Sigmoid colon (tissue), 7 donors: Measurements from ENCODE around the gene CPNE6. TPM values are rescaled to one million over a fixed set of nuclear protein-coding genes. Genes with fewer than 3 reads are reported as not detected.

Source experiments
- DNase-seq: peaks from one replicate; pipeline ENCODE4 v3.0.0-alpha.2; 2019
- H3K27ac ChIP-seq, 4 donors: fragments of 200-600 bp; sonication (generic); one replicate each; pipeline ENCODE4 v1.5.1; 2016 to 2019; ENCODE audit warnings: mild to moderate bottlenecking in 1 of 4
- H3K27me3 ChIP-seq, 3 donors: fragments of 200-600 bp; sonication (generic); one replicate each; pipeline ENCODE4 v1.5.1; 2019; ENCODE audit warnings: mild to moderate bottlenecking in 1 of 3
- H3K36me3 ChIP-seq, 4 donors: fragments of 200-600 bp; sonication (generic); one replicate each; pipeline ENCODE4 v1.5.1; 2016 to 2019
- H3K4me1 ChIP-seq, 4 donors: fragments of 200-600 bp; sonication (generic); one replicate each; pipeline ENCODE4 v1.5.1; 2017 to 2019
- H3K4me3 ChIP-seq, 4 donors: fragments of 200-600 bp; sonication (generic); one replicate each; pipeline ENCODE4 v1.5.1; 2017 to 2019; ENCODE audit warnings: mild to moderate bottlenecking in 2 of 4, moderate library complexity in 1 of 4
- H3K9me3 ChIP-seq, 4 donors: fragments of 200-600 bp in 3 of 4; sonication (generic) in 3 of 4; one replicate each; pipeline versions ENCODE4 v1.5.1 to v1.6.1; 2013 to 2019
- EP300 ChIP-seq, 4 donors: sonication (generic); formaldehyde crosslinking; IDR thresholded peaks; one replicate each; pipeline ENCODE4 v1.6.1; 2017; ENCODE audit warnings: antibody characterized with exemption in 4 of 4
- POLR2A ChIP-seq, 2 donors: fragments of 450-650 bp; IDR thresholded peaks; one replicate each; pipeline ENCODE4 v1.6.1; 2016; ENCODE audit warnings: antibody characterized with exemption in 2 of 2, mild to moderate bottlenecking in 2 of 2, moderate library complexity in 2 of 2
- POLR2AphosphoS5 ChIP-seq, 4 donors: sonication (generic); formaldehyde crosslinking; IDR thresholded peaks; one replicate each; pipeline ENCODE4 v1.6.1; 2017; ENCODE audit warnings: antibody characterized with exemption in 4 of 4
- WGBS, 2 donors: extraction: QIAGEN DNeasy Blood & Tissue Kit; methylation state at CpG; one replicate each; pipeline ENCODE4 v1.1.7; 2013; 5-methylcytosine and 5-hydroxymethylcytosine counted together
- intact Hi-C: fragments of 100-400 bp; cut with DNase I; formaldehyde crosslinking; loops from one replicate; pipeline ENCODE4 v1.15.1; 2023
- polyA plus RNA-seq, 3 donors: library from polyadenylated mRNA; stranded (reverse); fragments of 200-250 nt; gene quantifications; one replicate each; pipeline ENCODE4 v1.2.3, GENCODE V29; 2013
- total RNA-seq, 4 donors: library from RNA; depleted of rRNA; stranded (reverse); fragments of >200 nt; gene quantifications; one replicate each; pipeline ENCODE4 v1.1.0, GENCODE V29; 2016
- TF ChIP-seq, protein P1 (sequence below), 4 experiments: fragments of 450-650 bp in 3 of 4; fragments of 200-600 bp in 1 of 4; IDR thresholded peaks; one replicate each; pipeline ENCODE4 v1.5.1; 2016 to 2019; ENCODE audit warnings: antibody characterized with exemption in 4 of 4, mild to moderate bottlenecking in 3 of 4, moderate library complexity in 2 of 4
- donor health status: healthy with polysubstance abuse.
- donor health status: Bipolar disorder and iron deficiency.
- donor health status: healthy.

Gene CPNE6
- total and polyA plus RNA-seq, 7 donors: 0.42 to 3.3 (median 2.3) TPM; not detected in 3

DNA sequence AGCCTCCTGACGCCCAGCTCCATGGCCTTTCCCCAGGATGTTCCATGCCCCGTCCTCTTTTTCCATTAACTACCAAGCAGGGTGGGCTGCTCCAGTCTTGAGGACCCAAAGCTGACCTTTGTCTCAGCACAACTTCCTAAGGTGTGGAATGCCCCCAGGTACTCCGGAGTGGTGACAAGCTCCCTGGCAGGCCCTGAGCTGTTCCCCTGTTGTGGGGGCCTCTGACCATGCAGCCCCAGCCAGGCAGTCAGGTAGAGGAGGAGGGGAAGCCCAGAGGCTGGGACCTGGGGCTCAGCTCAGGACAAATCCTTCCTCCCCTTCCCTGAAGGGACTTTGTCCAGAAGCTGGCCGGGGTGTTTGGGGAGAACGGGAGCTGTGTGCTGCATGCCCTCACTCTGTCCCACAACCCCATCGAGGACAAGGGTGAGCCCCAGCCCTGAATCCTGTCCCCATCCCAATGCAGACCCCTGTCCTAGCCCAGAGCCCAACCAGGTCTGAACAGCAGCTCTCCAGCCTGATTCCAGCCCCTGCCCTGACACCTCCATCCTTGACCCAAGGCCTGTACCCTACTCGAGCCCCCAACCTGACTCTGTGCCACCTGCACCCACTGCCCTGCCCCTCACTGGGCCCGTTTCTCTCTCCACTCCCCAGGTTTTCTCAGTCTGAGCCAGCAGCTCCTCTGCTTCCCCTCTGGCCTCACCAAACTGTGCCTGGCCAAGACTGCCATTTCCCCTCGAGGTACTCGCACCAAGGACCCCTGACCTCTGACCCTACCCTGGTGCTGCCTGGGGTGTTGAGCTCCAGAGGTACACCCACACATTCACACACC lies 15.2 kb upstream of the CPNE6 start:
- intact Hi-C loops: no loop called here
- TF ChIP-seq POLR2AphosphoS5 (IDR thresholded peaks at IDR 0.05) (no peak), POLR2A (IDR thresholded peaks at IDR 0.05) (no peak), EP300 (IDR thresholded peaks at IDR 0.05) (no peak)
- TF ChIP-seq, protein P1, sequence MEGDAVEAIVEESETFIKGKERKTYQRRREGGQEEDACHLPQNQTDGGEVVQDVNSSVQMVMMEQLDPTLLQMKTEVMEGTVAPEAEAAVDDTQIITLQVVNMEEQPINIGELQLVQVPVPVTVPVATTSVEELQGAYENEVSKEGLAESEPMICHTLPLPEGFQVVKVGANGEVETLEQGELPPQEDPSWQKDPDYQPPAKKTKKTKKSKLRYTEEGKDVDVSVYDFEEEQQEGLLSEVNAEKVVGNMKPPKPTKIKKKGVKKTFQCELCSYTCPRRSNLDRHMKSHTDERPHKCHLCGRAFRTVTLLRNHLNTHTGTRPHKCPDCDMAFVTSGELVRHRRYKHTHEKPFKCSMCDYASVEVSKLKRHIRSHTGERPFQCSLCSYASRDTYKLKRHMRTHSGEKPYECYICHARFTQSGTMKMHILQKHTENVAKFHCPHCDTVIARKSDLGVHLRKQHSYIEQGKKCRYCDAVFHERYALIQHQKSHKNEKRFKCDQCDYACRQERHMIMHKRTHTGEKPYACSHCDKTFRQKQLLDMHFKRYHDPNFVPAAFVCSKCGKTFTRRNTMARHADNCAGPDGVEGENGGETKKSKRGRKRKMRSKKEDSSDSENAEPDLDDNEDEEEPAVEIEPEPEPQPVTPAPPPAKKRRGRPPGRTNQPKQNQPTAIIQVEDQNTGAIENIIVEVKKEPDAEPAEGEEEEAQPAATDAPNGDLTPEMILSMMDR (IDR thresholded peaks at IDR 0.05): no peak
- WGBS, 2 donors: 87 to 88% methylated on average over 10 of the region's 10 CpGs

DNA sequence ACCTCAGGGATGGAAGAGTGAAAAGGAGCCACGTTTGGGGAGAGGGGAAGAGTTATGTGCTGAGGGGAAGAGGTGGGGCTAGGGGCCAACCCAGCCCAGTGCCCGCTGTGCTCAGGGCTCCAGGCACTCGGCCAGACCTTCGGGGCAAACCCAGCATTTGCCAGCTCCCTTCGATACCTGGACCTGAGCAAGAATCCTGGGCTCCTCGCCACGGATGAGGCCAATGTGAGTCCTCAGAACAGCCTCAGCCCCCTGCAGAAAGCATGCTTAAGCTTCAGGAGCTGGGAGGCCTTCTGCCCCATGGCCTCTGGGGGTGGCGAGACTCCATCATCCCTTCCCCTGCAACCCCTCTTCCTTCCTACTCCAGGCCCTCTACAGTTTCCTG lies 14.6 kb upstream of the CPNE6 start:
- Histone ChIP-seq H3K4me3 (no peak overlapping the region), H3K4me1 (peaks cover 0 to 14% (median 9%) of the 10 kb centered on the region in 4 donors), H3K36me3 (no peaks in the 10 kb centered on the region), H3K9me3 (no peaks in the 10 kb centered on the region), H3K27ac (no peak overlapping the region), H3K27me3 (no peaks in the 10 kb centered on the region)
- intact Hi-C loops: no loop called here
- 83 to 84% methylated on average over 8 of the region's 8 CpGs for WGBS, 2 donors
- TF ChIP-seq POLR2A (IDR thresholded peaks at IDR 0.05): no peak
- TF ChIP-seq, protein P1 (IDR thresholded peaks at IDR 0.05): no peak
- TF ChIP-seq POLR2AphosphoS5 (IDR thresholded peaks at IDR 0.05): no peak
- TF ChIP-seq EP300 (IDR thresholded peaks at IDR 0.05): no peak
- DNase-seq: peak; percentile 53

More for the DNA sequence above, 15.2 kb upstream of the CPNE6 start:
- no peaks in the 10 kb centered on the region for H3K9me3 ChIP-seq
- no peaks in the 10 kb centered on the region for H3K36me3 ChIP-seq
- DNase-seq: peak; percentile 42
- H3K27ac ChIP-seq: no peak overlapping the region
- H3K27me3 ChIP-seq: no peaks in the 10 kb centered on the region
- peaks cover 0 to 20% (median 12%) of the 10 kb centered on the region in 4 donors for H3K4me1 ChIP-seq
- no peak overlapping the region for H3K4me3 ChIP-seq

DNA sequence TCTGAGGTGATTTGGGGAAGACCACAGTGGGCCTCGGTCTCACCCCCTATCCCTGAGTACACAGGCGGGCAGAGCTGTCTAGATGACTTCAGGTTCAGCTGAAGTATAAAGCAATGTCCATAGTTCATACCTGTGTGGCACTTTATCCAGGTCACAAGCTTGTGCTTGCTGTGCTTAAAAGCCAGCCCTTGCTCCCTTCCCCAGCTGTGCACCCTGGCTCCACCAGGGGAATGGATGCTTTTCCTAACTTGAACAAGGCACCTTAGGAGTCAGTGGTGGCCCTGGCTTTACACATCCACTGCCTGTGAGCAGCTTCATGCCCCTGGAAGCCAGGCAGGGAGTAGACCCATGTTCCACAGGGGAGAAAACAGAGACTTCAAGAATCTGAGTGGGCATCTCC lies 14.1 kb upstream of the CPNE6 start:
- TF ChIP-seq POLR2A (IDR thresholded peaks at IDR 0.05): no peak
- TF ChIP-seq POLR2AphosphoS5 (IDR thresholded peaks at IDR 0.05): no peak
- TF ChIP-seq, protein P1 (IDR thresholded peaks at IDR 0.05): no peak
- TF ChIP-seq EP300 (IDR thresholded peaks at IDR 0.05): no peak
- WGBS, 2 donors: 89 to 91% methylated on average over 2 of the region's 2 CpGs
- intact Hi-C loops: no loop called here
- Histone ChIP-seq H3K4me1 (peaks cover 0 to 9% (median 5%) of the 10 kb centered on the region in 4 donors), H3K36me3 (no peaks in the 10 kb centered on the region), H3K4me3 (no peak overlapping the region), H3K9me3 (no peaks in the 10 kb centered on the region), H3K27me3 (no peaks in the 10 kb centered on the region), H3K27ac (no peak overlapping the region)
- DNase-seq: peak; percentile 21

DNA sequence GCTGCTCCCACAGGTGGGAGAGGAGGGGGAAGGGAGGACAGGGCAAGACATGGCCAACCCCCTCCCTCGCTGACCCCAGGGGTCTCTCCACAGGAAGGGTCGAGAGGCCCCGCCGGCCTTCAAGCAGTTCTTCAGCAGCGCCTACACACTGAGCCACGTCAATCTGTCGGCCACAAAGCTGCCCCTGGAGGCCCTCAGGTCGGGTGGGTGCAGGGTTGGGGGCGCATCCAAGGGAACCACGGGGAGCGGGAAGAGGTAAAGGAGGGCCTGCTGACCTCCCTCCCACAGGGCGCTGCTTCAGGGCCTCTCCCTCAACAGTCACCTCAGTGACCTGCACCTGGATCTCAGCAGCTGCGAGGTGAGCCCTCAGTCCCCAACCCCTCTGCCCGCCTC lies 13.5 kb upstream of the CPNE6 start:
- intact Hi-C loops: loop anchor here (1.0 kb wide), 2 partner anchors 32 to 50 kb away; no protein-coding TSS in a partner anchor
- DNase-seq: peak; percentile 63
- Histone ChIP-seq H3K27me3 (no peaks in the 10 kb centered on the region), H3K4me1 (peaks cover 0 to 4% (median 0%) of the 10 kb centered on the region in 4 donors), H3K36me3 (no peaks in the 10 kb centered on the region), H3K4me3 (no peak overlapping the region), H3K9me3 (no peaks in the 10 kb centered on the region), H3K27ac (no peak overlapping the region)
- 60 to 71% methylated on average over 14 of the region's 14 CpGs for WGBS, 2 donors
- TF ChIP-seq, protein P1 (IDR thresholded peaks at IDR 0.05): no peak
- TF ChIP-seq POLR2AphosphoS5 (IDR thresholded peaks at IDR 0.05): no peak
- no peak for TF ChIP-seq POLR2A (IDR thresholded peaks at IDR 0.05)
- TF ChIP-seq EP300 (IDR thresholded peaks at IDR 0.05): no peak
